GM18951 (cell line): ENCODE data around the gene ITIH1.

ENCODE experiments used
- POLR2A ChIP-seq: IDR thresholded peaks from 4 replicates; pipeline ENCODE4 v1.6.1; 2011; ENCODE audit warnings: mild to moderate bottlenecking; ENCODE audit not compliant: insufficient read length, insufficient read depth; ENCODE audit errors: extremely low read depth
- in situ Hi-C: fragments of 300-500 bp; cut with MboI; formaldehyde crosslinking; loops from one replicate; pipeline ENCODE4 v1.12.0; 2022; ENCODE audit warnings: low sequenced_read_pairs, mixed read lengths, inconsistent platforms; ENCODE audit not compliant: unreplicated experiment

Gene ITIH1

DNA sequence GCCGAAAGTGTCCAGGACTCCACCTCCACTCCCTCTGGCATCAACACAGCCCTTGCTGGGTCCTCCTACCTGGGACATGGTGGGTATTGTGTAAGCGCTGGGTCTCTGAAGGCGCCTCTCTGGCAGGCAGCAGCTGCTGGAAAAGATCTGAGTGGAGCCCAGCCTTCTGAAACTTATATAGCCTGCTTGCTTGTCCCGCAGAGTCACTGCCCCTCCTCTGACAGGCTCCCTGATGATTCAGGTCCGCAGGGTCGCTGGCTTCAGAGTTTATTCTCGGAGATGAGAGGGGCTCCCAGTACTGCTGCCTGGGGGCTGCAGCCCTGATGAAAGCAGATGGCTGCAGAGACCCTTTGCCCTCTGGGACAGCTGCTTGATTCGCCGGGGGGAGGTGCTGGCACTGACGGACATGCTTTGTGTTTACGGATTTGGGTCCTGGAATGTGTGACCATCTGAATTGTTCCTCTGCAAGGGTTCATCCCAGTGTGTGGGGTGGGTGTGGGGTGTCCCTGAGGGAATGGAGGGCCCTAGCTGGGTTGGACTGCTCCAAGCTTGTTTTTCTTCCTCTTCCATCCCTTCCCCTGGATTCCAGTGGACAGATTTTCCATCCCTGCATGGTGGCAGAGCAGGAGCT lies 57.6 kb downstream of the ITIH1 start, which contains the start of gene MUSTN1:
MUSTN1 (minus strand) TSS at position 149 of the 631 bp plus-strand sequence; CDS start at position 78, 71 bp downstream.
- no peak for TF ChIP-seq POLR2A
- in situ Hi-C loops = no loop called here

DNA sequence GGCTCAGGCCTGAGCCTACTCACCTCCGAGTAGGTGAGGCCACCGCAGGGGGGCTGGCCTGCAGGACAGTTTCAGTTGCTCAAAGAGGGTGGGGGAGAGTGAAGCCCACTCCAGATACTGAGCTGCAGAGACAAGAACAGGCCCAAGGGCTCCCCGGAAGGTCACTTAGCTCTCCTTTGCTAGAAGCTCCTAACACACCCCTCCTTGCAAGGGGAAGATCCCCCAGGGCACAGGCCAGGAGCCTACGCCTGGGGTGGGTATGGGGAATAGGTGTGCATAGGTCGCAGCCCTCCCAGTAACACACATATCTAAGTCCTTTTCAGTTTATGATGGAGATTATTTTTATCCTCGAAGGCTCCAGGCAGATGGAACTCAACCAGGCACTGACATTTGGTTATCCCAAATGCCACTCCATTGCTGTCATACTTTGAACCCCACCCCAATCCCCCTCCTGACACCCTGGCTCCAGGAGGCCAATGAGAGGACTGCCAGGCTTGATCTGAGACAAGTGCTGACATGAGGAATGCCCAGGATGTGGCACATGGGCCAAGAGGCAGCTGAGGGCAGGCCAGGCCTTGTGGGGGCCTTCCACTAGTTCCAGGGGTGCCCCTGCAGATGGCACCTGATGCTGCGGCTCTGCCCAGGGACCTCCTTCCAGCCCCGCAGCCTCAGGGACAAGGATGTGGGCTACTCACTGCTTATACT lies 58.5 kb downstream of the ITIH1 start:
- no peak for TF ChIP-seq POLR2A

GRCh38 chr3:52836471-52836845 lies 59.1 kb downstream of the ITIH1 start:
- in situ Hi-C loops = no loop called here
- TF ChIP-seq POLR2A = no peak

More for the DNA sequence above, 58.5 kb downstream of the ITIH1 start:
- in situ Hi-C loops = no loop called here

GRCh38 chr3:52836986-52837385 lies 59.6 kb downstream of the ITIH1 start:
- in situ Hi-C loops = no loop called here
- TF ChIP-seq POLR2A = no peak

GRCh38 chr3:52838561-52839267 lies 61.3 kb downstream of the ITIH1 start:
- no peak for TF ChIP-seq POLR2A
- in situ Hi-C loops = no loop called here

- TF ChIP-seq POLR2A = no peak
- in situ Hi-C loops = no loop called here
Measured at GRCh38 chr3:52839268-52839575, 61.8 kb downstream of the ITIH1 start.

DNA sequence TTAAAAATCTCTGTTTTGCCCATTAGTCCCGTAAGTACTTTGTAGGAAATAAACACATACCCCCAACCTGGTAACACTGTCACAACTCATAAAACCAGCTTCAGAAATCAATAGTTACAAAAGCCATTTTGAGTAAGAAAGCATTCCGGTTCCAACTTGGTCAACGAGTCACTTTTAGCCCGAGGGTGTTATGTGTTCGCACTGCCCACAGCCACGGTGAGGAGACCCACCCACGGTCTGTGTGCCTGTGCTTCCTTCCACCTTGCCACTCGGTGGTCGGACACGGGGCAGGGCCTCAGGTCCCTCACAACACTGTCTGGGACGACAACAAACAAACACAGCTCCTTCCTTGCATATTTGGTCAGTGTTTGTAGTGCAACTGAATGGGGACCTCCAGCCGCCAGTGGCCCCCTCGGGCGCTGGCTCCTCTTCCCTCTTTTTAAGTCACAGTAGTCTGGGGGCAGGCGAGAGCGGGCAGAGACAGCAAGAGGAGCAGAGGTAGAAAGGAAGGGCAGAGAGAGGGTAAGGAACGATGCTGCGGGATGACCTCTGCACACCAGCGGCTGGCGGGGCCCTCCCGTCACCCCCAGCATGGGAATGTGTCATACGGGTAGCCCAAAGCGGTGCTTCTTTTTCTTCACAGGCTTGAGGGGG lies 62.6 kb downstream of the ITIH1 start:
- in situ Hi-C loops = no loop called here
- no peak for TF ChIP-seq POLR2A

DNA sequence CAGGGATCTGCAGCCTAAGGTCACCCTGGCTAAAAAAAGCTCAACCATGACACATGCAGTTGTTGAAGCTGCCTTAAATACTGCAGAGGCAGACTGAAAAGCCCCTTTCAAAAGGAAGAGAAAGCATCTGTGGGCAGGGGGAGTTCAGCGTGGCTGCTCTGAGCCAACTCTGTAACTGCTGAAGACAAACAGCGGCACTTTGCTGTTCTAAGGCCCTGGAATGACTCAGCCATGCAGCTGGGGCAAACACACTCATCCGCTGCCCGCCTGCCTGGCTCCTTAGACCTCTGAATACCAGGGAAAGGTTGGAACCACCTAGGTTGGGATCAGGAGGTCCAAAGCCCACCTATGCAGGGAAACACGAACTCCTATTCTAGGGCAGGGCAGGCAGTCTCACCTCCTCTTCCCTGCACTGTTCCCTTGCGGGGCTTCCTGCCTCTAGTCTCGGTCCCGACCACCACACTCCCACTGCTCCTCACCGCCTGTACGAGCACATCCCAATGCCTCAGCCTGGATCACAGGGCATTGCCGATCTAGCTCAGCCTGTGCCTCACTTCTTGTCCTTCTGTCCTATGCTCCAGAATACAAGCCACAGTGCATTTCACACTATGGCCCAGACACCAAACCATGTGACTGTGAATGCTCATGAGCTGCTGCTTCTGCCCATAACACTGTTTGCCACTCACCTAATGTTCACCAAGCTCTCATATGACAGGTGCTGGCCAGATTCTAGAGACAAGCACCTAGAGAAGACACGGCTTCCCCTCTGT lies 64.0 kb downstream of the ITIH1 start:
- in situ Hi-C loops = no loop called here
- TF ChIP-seq POLR2A = no peak
